HG02885 (cell line): Measurements from ENCODE around the gene PTPRK.

Experiments used
- ATAC-seq: cut with Tn5 transposase; IDR thresholded peaks from one replicate; pipeline ENCODE4 v1.9.1; 2021; ENCODE audit warnings: mild to moderate bottlenecking; ENCODE audit not compliant: unreplicated experiment, poor library complexity

Gene PTPRK

GRCh38 chr6:128117916-128118315 is 402.5 kb downstream of the PTPRK start:
- ATAC-seq, result no peak

- ATAC-seq, result no peak
Measured at GRCh38 chr6:128114164-128114563, 406.2 kb downstream of the PTPRK start.

- ATAC-seq, result no peak
Measured at GRCh38 chr6:128112494-128112893, 407.9 kb downstream of the PTPRK start.

GRCh38 chr6:128111096-128111495 is 409.3 kb downstream of the PTPRK start:
- no peak for ATAC-seq

DNA sequence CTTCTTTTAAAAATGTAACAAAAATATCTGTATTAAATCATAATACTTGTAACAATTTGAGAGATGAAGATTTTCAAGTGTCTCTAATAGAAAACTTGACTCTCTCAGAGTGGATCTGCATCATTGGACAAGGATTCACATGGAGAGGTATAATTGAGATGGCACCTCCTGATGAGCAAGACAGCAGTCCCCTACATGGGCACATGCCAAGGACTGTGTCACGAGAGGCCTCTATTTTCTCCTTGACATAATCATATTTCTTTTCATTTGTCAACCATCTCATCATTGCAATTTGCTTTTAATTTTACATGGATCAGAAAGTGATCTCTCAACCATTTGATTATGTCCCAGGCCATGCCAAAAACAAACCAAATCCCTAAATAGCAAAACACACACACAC is 412.7 kb downstream of the PTPRK start:
- no peak for ATAC-seq

- no peak for ATAC-seq
Measured at GRCh38 chr6:128099571-128100197, 420.7 kb downstream of the PTPRK start.

DNA sequence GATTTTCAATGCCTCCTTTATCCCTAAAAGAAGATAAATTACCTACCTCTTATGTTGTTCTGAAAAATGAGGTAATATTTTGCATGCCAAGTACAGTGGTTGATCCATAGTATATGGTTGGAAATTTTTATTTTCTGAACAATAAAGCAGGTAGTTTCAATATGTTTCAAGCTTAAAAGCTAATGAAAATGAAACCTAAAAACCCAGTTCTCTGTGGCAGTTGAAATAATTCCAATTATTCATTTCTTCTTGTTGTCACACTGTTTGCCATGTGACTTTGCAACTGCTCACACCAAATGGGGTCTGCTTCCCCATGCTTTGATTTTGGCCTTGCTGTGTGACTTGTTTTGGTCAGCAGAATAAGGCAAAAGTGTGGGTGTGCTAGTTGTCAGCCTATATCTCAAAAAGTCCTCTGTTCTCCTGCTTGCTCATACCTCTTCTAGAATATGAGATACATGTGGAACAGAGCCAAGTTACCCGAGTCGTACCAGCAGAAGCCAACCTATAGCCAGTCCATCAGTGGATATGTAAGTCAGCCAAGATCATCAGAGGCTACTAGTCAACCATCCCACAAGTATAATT is 422.3 kb downstream of the PTPRK start:
- peak; percentile 52 for ATAC-seq

DNA sequence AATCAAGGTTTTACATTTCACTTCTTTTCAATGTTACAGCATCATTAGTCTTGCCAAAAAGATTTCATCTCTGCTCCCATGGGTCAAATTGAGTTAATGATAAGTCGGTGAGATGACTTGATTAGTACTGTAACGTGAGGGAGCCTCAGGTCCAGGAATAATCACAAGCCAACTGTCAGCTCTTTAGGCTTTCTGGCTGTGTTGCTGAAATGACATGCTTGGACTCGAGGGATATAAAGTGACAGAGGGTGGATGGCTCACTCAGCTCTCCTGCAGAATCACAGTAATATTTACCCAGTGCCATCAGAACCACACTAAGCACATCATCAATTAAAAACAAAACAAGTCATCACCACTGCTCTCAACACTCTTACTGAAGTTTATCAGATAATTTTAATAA is 423.4 kb downstream of the PTPRK start:
- ATAC-seq, result no peak

DNA sequence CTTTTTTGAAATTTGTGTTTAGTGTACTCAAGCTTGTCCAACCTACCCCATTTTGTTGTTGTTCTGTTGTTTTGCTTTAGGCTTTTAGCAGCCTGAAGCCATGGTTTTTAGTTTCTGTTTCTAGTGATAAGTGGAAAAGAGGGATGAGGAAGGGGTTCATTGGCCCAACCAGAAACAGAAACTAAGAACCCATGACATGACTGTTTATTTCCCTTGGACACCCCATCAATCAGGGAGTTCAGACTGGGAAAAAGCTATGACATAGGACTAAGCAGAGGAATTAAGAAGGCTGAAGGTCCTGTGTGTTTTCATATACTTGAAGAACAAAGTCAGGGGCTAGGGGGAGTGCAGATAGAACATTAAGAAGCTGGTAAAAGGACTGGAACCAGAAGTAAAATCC is 425.0 kb downstream of the PTPRK start:
- ATAC-seq, result no peak

GRCh38 chr6:128079021-128079420 is 441.4 kb downstream of the PTPRK start:
- no peak for ATAC-seq

DNA sequence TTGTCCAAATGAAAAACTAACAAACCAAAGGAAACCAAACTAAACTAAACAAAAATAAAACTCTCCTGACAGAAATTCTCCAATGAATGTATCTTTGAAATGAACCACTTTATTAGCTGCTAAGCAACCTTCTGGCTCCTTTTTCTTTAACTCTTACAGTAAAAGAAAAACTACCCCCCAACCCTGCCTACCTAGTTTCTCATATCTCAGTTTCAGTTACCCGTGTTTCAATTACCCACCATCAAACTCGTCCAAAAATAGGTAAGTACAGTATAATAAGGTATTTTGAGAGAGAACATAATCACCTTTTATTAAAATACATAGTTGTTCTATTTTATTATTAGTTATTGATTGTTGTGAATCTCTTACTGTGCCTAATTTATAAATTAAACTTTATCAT is 442.1 kb downstream of the PTPRK start:
- ATAC-seq, result peak; percentile 63

DNA sequence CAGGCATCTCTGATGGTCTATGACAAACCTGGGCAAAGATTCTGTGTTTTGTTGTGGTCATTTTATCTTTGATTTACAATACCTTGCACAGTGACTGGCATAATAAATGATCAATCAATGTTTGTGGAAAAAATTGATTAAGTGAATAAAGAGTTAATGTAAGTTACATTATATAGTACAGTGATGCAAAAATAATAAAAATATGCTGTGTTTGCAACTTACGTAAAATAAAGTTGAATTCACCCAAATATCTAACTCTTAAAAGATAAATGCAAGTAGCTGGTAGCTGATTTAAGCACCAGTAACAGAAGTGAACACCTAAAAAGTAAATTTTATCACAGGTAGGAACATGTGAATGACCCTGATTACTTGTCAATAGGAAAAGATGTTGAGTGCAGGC is 443.6 kb downstream of the PTPRK start:
- no peak for ATAC-seq

GRCh38 chr6:128074567-128074966 is 445.8 kb downstream of the PTPRK start:
- no peak for ATAC-seq

- ATAC-seq, result no peak
Measured at GRCh38 chr6:128073389-128073788, 447.0 kb downstream of the PTPRK start.

DNA sequence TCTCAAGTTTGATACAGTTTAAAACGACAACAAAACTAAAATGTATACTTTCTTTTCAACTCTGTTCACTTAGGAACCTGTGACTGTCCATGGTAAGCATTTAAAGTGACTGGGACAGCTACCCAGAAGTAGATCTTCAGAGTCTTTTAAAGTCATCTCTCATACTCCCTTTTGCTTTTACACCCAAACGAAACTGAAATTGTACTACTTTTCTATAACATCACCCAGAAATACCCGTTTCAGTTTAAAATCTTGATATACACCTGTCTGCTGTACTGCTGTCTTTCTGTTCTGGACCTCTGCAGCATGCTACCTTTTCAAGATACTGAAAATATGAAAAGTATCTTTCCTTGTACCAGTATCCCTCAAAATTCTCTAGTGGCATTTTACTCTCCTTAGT is 449.2 kb downstream of the PTPRK start:
- ATAC-seq, result peak; percentile 55

DNA sequence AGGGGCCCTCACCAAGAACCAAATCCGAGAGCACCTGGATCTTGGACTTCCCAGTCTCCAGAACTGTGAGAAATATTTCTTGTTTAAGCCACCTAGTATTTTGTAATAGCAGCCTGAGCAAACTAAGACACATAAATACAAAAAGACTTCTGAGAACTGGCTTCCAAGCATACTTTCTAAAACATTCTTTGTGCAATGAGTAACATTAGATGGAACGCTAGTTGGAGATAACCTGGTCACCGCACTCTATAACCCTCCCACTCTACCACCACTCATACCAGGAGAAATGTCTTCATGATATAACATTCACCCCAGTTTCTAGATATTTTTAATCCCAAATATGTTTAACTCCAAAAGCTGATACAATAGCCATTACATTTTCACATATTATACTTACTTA is 450.0 kb downstream of the PTPRK start:
- ATAC-seq, result no peak

- ATAC-seq, result no peak
Measured at GRCh38 chr6:128069188-128069587, 451.2 kb downstream of the PTPRK start.

DNA sequence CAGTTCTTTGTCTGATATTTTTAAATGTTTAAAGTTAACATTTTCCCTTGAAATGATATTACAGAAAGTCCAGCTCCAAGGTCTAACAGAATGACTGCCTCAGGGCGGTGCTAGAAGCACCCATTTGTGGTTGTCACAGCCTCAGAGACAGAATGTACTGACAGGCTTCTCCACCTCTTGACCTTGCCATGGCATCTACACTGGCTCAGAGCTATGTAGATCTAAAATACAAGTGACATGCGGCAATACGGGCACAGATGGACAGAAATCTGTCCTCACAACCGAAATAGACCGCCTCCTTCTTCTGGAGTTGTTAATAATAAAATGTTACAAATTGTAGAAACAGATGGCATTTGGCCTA is 452.3 kb downstream of the PTPRK start:
- no peak for ATAC-seq

DNA sequence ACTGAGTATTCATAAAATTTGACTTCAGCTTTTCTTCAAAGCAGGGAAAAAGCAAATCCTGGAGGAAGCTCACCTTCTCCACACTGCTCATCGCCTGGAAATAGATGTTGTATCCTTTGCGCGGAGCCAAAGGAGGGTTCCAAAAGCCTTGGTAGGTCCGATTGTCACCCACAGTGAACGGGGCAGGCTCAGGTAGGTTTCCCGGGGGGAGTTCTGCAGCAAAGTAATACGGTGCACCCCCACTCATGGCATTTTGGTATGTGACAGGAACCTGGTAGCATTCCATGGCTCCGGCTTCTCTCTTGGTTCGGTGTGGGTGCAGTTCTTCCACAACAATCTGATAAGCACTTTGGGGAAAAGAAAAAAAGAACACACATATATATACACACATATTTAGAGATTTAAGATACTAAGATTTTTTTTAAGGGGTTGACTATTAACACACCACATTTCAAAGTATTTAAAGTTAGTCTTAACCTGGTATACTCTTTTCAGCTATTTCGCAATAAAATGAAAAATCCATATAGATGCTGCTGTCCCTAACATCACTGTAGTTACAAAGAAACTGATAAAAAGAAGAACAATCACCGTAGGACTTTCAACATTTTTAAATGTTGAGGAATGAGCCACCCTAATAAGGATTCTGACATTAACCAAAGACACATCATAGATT is 452.8 kb downstream of the PTPRK start:
- no peak for ATAC-seq

- ATAC-seq, result no peak
Measured at GRCh38 chr6:128065072-128065471, 455.3 kb downstream of the PTPRK start.

GRCh38 chr6:128064540-128064895 is 455.9 kb downstream of the PTPRK start:
- ATAC-seq, result no peak
